IPS DF 19.7 (cell line): ENCODE measurements around the gene RPS24.
"Not testable (repeated sequence)": the region's sequence is repeated elsewhere in the genome, so short reads cannot be mapped to it uniquely, and the experiment has no call there.

Experiments
- DNase-seq: peaks from one replicate; pipeline ENCODE4 v3.0.0-alpha.2; 2013; ENCODE audit warnings: low read depth, low spot score

RPS24 gene

GRCh38 chr10:78033637-78034470, at the start of gene RPS24:
Gene RPS24, plus strand, starts transcription at chr10:78033863. Its CDS starts 39 bp downstream, at chr10:78033902.
- DNase-seq = peak; percentile 84

GRCh38 chr10:77984986-77985385, 48.7 kb upstream of the RPS24 start:
- no peak for DNase-seq

DNA sequence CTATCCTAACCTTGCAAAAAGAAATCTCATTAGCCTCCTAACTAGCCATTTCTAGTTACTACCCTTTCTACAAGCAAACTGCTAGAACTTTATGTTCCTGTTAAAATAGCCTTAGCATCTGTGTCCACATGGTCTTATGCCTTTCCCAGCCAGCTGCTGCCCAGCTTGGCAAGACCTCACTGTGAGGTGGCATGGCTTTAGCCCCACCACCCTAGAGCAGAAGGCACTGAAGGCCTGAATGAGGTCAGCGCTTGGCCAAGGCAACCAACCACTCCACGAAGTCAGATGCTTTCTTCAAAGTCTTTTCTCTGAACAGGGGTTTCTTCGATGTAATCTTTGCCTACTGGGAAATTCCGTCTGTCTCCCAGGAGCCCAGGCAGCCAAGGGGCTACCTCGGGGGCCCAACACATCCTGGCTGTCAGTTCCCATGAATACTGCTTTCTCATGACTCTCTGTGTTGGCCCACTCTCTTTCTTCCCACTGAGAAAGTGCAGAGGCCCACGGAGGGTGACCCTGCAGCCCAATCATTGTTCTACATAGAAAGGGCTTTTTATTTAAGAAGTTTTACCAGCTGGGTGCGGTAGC, 45.9 kb upstream of the RPS24 start:
- no peak for DNase-seq

DNA sequence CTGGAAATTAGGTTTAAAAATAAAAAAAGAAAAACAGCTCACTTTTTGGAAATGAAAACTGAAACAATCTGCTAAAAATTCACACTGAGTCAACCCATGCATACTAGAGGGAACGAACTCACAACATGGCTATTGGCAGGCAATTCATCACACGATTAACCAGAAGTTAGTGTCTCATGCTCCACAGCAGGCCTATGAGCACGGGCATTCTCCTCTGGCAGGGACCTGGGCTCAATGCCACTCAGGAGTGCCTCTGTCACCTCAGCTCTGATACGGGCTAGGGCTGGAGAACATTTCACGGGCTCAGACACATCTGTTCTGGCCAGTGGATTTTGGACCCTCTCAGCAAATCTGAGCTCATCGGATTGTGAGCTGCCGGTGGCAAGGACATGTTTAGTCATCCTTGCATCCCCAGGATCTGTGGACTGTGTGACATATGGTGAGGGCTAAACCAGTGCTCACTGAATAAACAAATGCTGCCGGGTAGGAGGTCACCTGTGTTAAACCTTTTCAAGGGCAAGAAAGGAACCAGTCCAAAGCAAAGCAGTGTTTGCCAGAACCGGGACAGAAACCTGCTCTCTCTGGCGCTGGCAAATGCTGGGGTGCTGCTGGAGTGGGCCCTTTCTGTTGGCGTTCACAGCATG, 44.5 kb upstream of the RPS24 start:
- no peak for DNase-seq

DNA sequence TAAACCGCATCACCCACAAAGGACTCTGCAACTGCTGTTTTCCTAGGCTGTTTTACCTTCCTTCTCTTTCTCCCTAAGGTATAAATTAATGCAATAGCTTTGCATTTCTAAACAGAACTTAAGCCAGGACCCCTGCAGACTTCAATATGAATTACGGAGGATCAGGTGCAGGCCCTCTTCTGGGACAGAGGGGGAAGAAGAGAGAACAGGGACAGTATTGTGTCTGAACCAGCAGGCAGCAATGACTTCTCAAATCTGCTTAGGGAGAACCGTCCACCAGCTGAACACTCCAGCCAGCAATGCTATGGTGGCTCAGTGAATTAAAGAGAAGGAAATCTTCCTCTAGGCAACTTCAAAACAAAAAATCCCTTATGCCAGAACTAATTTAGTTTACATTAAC, 40.0 kb upstream of the RPS24 start:
- DNase-seq = no peak

- DNase-seq = not testable (repeated sequence)
Measured at GRCh38 chr10:77998780-77999179, 34.9 kb upstream of the RPS24 start.

DNA sequence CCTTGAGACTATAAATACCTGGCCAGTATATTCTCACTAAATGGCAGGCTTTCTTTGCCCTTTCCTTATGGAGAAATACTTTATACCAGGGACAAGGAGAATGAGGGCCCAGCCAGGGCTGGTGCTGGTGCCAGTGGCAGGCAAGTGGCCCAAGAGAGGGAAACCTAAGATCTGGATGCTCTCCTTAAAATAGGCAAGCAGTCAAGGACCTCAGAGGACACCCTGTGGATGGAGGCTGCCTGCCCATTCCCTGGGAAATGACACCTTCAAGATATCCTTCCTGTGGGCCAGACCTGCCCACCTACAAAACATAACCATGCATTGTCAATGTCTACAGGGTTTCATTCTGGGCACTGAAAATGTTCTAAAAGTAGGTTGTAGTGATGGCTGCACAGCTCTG, 33.5 kb upstream of the RPS24 start:
- DNase-seq = no peak

DNA sequence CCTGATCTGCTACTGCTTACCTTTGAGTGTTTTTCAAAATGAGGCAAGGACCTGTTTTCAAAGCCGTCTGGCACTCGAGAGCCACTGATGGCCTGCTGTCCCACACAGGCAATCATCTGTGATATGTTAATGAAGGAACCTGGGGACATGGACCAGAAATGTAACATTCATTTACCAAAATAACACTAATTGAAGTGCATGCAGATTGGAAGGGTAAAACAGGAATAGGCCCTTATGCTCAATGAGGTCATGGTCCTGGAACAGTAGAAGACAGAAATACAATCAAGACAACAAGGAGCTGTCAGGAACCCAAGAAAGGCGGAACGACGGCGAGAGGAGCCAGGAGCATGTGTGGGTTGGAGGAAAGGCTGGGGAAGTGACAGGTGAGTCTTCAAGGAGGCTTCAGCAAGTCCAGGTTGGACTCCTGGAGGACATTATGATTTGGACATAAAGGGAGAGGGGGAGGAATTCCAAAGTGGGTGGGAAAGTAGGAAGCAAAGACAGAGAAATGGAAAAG, 32.6 kb upstream of the RPS24 start:
- no peak for DNase-seq

- DNase-seq = no peak
Measured at GRCh38 chr10:78002541-78003288, 30.9 kb upstream of the RPS24 start.

- DNase-seq = no peak
Measured at GRCh38 chr10:78004215-78005026, 29.2 kb upstream of the RPS24 start.

- DNase-seq = no peak
Measured at GRCh38 chr10:78007172-78007571, 26.5 kb upstream of the RPS24 start.

DNA sequence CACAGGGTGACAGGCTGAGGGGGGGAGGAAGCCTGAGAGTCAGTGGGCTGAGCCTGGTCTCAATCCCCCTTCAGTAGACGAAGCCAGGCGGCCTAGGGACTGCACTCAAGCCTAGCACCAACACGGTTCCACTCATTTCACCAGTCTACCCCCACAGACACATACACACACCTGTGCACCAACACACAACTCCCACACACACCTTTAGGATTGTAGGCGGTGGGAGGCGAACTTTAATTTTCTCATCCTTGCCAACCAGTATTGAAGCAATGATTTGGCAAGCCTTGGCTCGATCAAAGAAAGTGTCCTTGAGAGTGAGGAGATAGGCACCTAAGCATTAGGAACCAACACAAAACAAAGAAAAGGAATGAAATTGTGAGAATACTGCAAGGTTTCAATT, 24.0 kb upstream of the RPS24 start:
- DNase-seq = no peak

DNA sequence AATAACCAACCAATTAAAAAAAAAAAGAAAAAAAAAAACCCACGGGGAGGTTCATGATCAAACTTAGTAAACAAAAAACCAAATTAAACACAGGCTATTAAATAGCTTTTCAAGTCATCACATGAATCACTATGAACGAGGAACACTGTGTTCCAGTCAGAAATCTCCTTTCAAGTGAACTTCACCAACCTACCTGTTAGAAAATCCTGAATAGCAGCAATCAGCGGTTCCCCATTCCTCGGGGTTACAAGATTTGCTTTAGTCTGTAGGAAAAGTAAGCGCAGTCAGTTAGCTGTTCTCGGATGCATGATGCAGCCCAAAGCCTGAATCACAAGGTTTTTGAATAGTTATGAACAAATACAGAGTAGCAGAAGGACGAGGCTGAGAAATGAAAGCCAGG, 23.4 kb upstream of the RPS24 start:
- no peak for DNase-seq

DNA sequence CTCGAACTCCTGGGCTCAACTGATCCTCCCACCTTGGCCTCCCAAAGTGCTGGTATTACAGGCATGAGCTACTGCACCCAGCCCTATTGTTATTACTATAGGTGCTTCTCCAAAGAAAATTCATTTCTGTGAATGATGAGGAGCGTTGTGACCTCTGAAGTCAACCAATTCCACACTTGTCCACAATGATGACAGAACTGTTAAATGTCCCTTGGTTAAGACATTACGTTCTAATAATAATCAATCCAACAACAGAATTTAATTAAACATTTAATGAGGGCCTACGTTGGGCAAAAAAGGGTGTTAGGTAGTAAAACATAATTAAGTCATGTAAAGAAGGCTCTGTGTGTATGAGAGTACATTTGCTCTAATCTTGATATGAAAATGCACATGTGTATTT, 22.6 kb upstream of the RPS24 start:
- DNase-seq = no peak

DNA sequence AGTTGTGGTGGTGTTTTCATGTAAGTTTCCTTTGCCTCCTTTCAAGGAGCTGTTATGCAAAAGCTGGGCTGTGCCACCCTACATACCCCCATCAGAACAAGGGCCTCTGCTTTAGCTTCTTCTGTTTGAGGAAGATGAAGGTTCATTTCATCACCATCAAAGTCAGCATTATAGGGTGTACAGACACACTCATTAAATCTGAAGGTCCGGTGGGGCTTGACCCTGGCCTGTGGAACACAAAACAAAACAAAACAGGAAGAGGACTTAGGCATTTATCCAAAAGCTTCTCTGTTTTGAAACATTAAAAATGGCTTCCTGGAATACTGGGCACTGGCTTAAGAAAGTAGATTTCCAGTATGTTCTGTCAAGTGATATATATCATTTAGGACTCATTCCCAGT, 20.1 kb upstream of the RPS24 start:
- no peak for DNase-seq

GRCh38 chr10:78015546-78015945, 18.1 kb upstream of the RPS24 start:
- DNase-seq = no peak

DNA sequence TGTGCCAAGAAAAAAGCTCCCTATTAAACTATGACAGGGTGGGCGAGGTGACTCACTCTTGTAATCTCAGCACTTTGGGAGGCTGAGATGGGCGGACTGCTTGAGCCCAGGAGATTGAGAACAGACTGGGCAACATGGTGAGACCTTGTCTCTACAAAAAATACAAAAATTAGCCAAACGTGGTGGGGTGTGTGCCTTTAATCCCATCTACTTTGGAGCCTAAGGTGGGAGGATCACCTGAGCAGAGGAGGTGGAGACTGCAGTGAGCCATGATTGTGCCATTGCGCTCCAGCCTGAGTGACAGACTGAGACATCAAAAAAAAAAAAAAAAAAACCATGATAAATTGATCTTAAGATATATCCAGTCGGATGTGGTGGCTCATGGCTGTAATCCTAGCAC, 15.8 kb upstream of the RPS24 start:
- no peak for DNase-seq

DNA sequence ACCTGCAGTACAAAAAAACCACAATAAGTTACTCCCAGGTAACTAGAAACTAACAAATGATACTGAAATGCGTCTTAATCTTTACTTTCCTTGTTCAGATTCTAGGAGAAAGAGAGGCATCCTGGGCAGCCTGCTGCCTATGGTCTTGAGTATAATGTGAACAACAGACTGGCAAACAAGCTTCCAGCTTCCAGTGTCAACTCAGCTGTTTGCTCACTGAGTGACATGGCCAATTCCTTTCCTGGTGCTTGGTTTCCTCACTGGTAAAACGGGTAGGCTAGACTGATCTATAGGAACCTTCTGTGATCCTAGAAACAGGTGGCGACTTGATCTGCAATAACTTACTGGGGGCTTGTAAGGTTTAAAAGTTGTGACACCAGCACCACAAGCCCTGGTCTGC, 14.4 kb upstream of the RPS24 start:
- DNase-seq = no peak

- DNase-seq = no peak
Measured at GRCh38 chr10:78021201-78021600, 12.5 kb upstream of the RPS24 start.

DNA sequence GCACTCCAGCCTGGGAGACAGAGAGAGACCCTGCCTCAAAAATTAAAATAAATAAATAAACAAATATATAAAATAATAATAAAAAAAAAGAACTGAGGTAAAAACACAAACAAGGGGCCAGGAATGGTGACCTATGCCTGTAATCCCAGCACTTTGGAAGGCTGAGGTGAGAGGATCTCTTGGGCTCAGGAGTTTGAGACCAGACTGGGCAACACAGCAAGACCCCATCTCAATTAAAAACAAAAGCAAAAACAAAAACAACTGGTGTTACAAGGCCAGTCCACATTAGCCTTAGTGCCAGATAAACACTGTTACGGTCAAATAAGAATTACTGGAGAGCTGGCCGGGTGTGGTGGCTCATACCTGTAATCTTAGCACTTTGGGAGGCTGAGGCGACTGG, 9.9 kb upstream of the RPS24 start:
- no peak for DNase-seq
